AG10803 (cell line): Measurements from ENCODE around the gene FBXO38.

Source experiments
- DNase-seq: peaks from one replicate; pipeline ENCODE4 v3.0.0; 2010; ENCODE audit warnings: low read depth
- H3K4me3 ChIP-seq: 2 replicates; pipeline ENCODE4 v1.5.1; 2011; ENCODE audit warnings: mild to moderate bottlenecking, low read length, control low read depth
- TF ChIP-seq, protein P1 (sequence below): conservative IDR thresholded peaks from 2 replicates; pipeline ENCODE4 v1.5.1; 2011; ENCODE audit warnings: mild to moderate bottlenecking, low read length, control low read depth, inconsistent platforms

FBXO38 gene

DNA sequence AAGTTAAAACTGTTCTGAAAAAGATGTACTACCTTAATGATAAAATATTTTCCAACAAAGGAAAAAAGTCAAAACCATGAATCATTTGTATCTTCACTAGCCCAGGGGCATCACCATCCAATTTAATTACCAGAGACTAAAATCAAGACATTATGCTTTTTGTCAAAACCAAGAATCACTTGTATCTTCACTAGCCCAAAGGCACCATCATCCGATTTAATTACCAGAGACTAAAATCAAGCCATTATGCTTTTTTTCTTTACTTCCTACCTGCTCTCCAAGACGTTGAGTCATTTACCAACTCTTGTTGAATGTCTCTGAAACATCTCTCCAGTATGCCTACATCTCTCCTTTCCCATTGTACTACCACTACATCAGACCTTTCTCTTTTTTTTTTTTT lies 37.9 kb downstream of the FBXO38 start:
- no peak overlapping the region for H3K4me3 ChIP-seq
- no peak for DNase-seq
- TF ChIP-seq, protein P1, sequence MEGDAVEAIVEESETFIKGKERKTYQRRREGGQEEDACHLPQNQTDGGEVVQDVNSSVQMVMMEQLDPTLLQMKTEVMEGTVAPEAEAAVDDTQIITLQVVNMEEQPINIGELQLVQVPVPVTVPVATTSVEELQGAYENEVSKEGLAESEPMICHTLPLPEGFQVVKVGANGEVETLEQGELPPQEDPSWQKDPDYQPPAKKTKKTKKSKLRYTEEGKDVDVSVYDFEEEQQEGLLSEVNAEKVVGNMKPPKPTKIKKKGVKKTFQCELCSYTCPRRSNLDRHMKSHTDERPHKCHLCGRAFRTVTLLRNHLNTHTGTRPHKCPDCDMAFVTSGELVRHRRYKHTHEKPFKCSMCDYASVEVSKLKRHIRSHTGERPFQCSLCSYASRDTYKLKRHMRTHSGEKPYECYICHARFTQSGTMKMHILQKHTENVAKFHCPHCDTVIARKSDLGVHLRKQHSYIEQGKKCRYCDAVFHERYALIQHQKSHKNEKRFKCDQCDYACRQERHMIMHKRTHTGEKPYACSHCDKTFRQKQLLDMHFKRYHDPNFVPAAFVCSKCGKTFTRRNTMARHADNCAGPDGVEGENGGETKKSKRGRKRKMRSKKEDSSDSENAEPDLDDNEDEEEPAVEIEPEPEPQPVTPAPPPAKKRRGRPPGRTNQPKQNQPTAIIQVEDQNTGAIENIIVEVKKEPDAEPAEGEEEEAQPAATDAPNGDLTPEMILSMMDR = no peak

DNA sequence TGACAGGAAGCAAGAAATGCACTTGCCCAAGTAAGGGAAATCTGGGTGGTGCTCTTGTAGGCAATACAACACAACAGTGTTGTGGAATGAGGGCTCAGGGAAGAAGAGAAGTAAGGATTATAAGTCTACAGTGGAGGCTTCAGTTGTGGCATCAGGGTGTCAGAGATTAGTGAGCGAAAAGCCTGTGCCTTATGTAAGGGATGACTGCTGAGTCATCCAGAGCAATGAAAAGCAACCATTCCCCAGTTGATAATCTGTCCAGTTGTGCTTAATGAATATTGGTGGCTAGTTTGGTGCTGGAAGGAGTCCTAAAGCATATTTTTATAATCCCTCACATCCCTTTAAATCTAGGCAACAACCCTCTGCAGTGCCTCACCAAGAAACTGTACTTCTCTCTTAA lies 42.0 kb downstream of the FBXO38 start:
- TF ChIP-seq, protein P1 = no peak
- no peak for DNase-seq

DNA sequence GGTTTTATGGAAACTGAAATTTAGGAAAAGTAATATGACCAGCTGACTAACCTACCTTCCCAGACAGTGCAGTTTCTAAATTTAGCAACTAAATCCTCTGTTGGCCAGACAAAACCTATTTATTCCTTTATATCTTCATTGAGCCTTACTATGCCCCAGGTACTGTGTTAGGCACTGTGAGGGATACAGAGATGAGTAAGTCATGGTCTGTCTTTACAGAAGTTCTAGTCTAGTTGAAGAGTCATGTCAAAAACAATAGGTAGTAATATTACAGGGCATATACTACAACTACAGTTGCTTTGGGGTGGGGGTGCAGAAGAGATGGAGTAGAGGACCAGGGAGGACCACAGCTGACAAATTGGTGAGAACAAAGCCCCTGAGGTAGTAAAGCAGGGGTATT lies 42.8 kb downstream of the FBXO38 start:
- no peak for DNase-seq
- H3K4me3 ChIP-seq = no peak overlapping the region
- TF ChIP-seq, protein P1 = no peak

More for the DNA sequence above, 42.0 kb downstream of the FBXO38 start:
- no peak overlapping the region for H3K4me3 ChIP-seq

DNA sequence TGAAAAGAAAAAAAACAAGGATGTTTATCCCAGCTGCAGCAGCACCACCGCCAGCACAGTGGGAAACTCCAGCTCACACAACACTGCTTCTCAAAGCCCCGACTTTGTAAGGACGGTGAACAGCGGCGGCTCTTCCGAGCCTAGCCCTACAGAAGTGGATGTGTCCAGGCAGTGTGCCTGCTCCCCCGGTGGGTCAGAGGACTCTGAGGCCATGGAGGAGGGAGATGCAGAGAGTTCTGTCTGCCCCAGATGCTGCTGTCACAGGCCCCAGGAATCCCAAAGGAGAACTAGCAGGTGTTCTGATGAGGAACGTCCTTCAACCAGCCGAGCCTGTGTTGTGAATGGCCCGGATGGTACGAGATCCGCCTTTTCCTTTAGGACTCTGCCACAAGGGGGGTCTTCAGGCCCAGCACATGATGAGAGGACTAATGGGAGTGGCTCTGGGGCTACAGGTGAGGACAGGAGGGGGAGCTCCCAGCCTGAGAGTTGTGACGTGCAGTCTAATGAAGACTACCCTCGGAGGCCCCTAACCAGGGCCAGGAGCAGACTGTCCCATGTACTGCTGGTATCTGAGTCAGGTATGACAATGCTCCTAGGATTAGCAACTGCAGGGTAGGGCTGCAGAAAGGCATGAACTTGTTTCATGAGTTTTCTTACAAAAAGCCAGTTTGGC lies 43.7 kb downstream of the FBXO38 start:
- TF ChIP-seq, protein P1 = no peak
- no peak overlapping the region for H3K4me3 ChIP-seq
- no peak for DNase-seq

DNA sequence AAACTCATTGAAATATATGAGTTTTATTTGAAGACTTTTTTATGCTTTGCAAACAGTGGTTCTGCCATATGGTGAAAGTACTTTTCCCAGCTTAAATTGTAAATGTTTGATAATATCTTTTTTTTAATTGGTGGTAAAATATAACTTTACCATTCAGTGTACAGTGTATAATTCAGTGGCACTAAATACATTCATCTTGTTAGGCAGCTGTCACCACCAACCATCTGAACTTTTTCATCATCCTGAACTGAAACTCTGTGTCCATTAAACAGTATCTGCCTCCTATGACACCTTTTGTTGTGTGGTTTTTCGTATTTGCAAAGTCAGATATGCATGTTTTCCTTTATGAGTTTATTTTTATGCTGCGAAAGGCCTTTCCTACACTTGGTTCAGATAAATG lies 45.1 kb downstream of the FBXO38 start:
- TF ChIP-seq, protein P1 = no peak
- H3K4me3 ChIP-seq = no peak overlapping the region
- no peak for DNase-seq

DNA sequence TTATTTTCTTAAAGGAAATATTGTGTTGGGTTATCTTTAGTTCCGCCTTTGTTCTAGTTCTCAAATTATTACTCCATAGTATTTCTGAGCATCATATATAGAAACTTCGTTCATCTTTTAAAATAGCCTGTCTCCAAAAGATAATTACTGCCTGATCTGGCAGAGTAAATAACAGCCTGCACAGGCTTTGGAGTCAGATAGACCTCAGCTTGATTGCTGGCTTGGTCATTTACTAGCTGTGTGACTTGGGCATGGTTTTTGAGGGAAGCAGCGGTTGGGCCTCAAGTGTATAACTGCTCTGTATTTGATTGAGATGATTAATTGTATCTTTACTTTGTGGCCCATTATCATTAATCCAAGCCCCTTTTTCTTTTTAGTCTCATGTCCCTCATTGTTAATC lies 50.1 kb downstream of the FBXO38 start:
- no peak overlapping the region for H3K4me3 ChIP-seq
- TF ChIP-seq, protein P1 = no peak

DNA sequence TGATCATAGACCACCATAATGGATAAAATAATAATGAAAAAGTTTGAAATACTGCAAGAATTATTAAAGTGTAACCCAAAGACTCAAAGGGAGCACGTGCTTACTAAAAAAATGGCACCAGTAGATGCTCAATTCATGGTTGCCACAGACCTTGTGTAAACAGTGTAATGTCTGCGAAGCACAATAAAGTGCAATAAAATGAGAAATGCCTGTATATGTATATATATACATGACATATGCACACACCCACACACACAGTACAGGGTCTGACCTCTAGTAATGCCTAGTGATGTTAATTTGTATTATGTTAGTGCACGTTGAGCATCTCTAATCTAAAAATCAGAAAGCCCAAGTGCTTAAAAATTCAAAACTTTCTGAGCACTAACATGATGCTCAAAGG lies 52.3 kb downstream of the FBXO38 start:
- H3K4me3 ChIP-seq = no peak overlapping the region
- no peak for DNase-seq
- TF ChIP-seq, protein P1 = no peak

More for the DNA sequence above, 50.1 kb downstream of the FBXO38 start:
- DNase-seq = no peak
